HCT116 (cell line): ENCODE results near the gene SLC50A1. TPM values are rescaled to one million over a fixed set of nuclear protein-coding genes. Genes with fewer than 3 reads are reported as not detected.

Experiments used
- ATAC-seq: fragments of 200-7000 bp; cut with Tn5 transposase; 2 replicates; pipeline ENCODE4 v1.9.1; 2020; ENCODE audit warnings: mild to moderate bottlenecking, moderate library complexity
- BruUV-seq: library from RNA; stranded (reverse); fragments of 400-500 nt; replicated peaks from 2 replicates; lab custom pipeline; 2021; lab: Mats Ljungman, UMichigan
- CTCF ChIA-PET: fragments of 300-600 bp; sonication (Branson Sonifier 250); formaldehyde crosslinking; loops from one replicate; lab custom pipeline; 2021; ENCODE audit warnings: antibody characterized with exemption; lab: Charles Lee
- POLR2A ChIA-PET: fragments of 300-600, 350-600 bp; sonication (Branson Sonifier 250); formaldehyde crosslinking; loops from one replicate; lab custom pipeline; 2021; ENCODE audit warnings: antibody characterized with exemption; lab: Charles Lee
- RAD21 ChIA-PET, 2 experiments: fragments of 300-600 bp; sonication (Branson Sonifier 250); formaldehyde crosslinking; loops; one replicate each; lab custom pipeline; 2023; ENCODE audit warnings: low total read pairs in 2 of 2; ENCODE audit not compliant: uncharacterized antibody in 2 of 2, unreplicated experiment in 2 of 2, low non-redundant PET in 1 of 2; lab: Charles Lee
- DNase-seq: peaks from one replicate; pipeline ENCODE4 v3.0.0-alpha.2; 2010; ENCODE audit warnings: low read depth, low spot score
- H2AFZ ChIP-seq: fragments of 200-600 bp; shearing (Covaris generic), sonication (generic); 2 replicates; pipeline ENCODE4 v1.6.1; 2017; ENCODE audit warnings: low read depth, mixed run types, mixed read lengths, antibody characterized with exemption, low read length; ENCODE audit not compliant: poor library complexity, severe bottlenecking
- H3K27ac ChIP-seq: 2 replicates; pipeline ENCODE4 v1.5.1; 2012; ENCODE audit warnings: low read depth, low read length
- H3K27me3 ChIP-seq: fragments of 200-600 bp; sonication (generic); 2 replicates; pipeline ENCODE4 v1.6.1; 2016; ENCODE audit warnings: mixed run types, low read length, mixed read lengths; ENCODE audit not compliant: insufficient read depth
- H3K36me3 ChIP-seq, 2 experiments: fragments of 200-500 bp in 1 of 2; fragments of 200-600 bp in 1 of 2; sonication (Bioruptor generic) in 1 of 2; sonication (generic) in 1 of 2; 2 replicates each; pipeline versions ENCODE4 v1.5.1 to v1.6.1; 2014 to 2016; ENCODE audit warnings: low read length in 2 of 2, inconsistent platforms in 1 of 2, mixed read lengths in 1 of 2, mixed run types in 1 of 2; ENCODE audit not compliant: insufficient read depth in 2 of 2, control insufficient read depth in 1 of 2
- H3K4me1 ChIP-seq, 2 experiments: fragments of 200-600 bp in 1 of 2; sonication (generic) in 1 of 2; 2 replicates each; pipeline versions ENCODE4 v1.5.1 to v1.6.1; 2012 to 2017; ENCODE audit warnings: low read length in 2 of 2, inconsistent platforms in 1 of 2, mild to moderate bottlenecking in 1 of 2, mixed read lengths in 1 of 2, mixed run types in 1 of 2, moderate library complexity in 1 of 2; ENCODE audit not compliant: insufficient read depth in 2 of 2, control insufficient read depth in 1 of 2
- H3K4me2 ChIP-seq: fragments of 200-600 bp; sonication (generic); 2 replicates; pipeline ENCODE4 v1.6.1; 2017; ENCODE audit warnings: mixed run types, low read length, mixed read lengths
- H3K4me3 ChIP-seq, 2 experiments: fragments of 200-600 bp in 1 of 2; sonication (generic) in 1 of 2; replicated peaks in 1 of 2; 2 replicates each; pipeline ENCODE4 v1.5.1; 2011 to 2016; ENCODE audit warnings: low read length in 2 of 2, control low read depth in 1 of 2, low read depth in 1 of 2, mild to moderate bottlenecking in 1 of 2, mixed read lengths in 1 of 2, mixed run types in 1 of 2
- H3K79me2 ChIP-seq: fragments of 200-600 bp; sonication (generic); 2 replicates; pipeline ENCODE4 v1.6.1; 2017; ENCODE audit warnings: mild to moderate bottlenecking, mixed run types, low read length, moderate library complexity, mixed read lengths; ENCODE audit not compliant: insufficient read depth
- H3K9ac ChIP-seq: fragments of 200-600 bp; sonication (generic); 2 replicates; pipeline ENCODE4 v1.6.1; 2016; ENCODE audit warnings: low read length, mixed read lengths
- H3K9me2 ChIP-seq: fragments of 200-600 bp; sonication (generic), shearing (Covaris generic); 2 replicates; pipeline ENCODE4 v1.6.1; 2017; ENCODE audit warnings: mixed run types, mild to moderate bottlenecking, moderate library complexity; ENCODE audit not compliant: insufficient read depth
- H3K9me3 ChIP-seq, 2 experiments: fragments of 200-500 bp in 1 of 2; fragments of 200-600 bp in 1 of 2; sonication (Bioruptor generic) in 1 of 2; sonication (generic) in 1 of 2; 2 replicates each; pipeline ENCODE4 v1.6.1; 2014 to 2017; ENCODE audit warnings: low read length in 2 of 2, mixed read lengths in 2 of 2, inconsistent platforms in 1 of 2, low read depth in 1 of 2, mild to moderate bottlenecking in 1 of 2, mixed run types in 1 of 2, moderate library complexity in 1 of 2; ENCODE audit not compliant: control insufficient read depth in 1 of 2, insufficient read depth in 1 of 2
- H4K20me1 ChIP-seq: fragments of 200-600 bp; sonication (generic), shearing (Covaris generic); 2 replicates; pipeline ENCODE4 v1.6.1; 2017; ENCODE audit warnings: mixed run types, mild to moderate bottlenecking, moderate library complexity; ENCODE audit not compliant: insufficient read depth
- CBX3 ChIP-seq: IDR thresholded peaks from 2 replicates; pipeline ENCODE4 v1.6.1; 2012; ENCODE audit warnings: low read depth
- CEBPB ChIP-seq: IDR thresholded peaks from 2 replicates; pipeline ENCODE4 v1.6.1; 2012; ENCODE audit warnings: low read depth
- CTCF ChIP-seq, 3 experiments: fragments of 200-600 bp in 1 of 3; sonication (generic) in 1 of 3; IDR thresholded peaks in 2 of 3; conservative IDR thresholded peaks in 1 of 3; 2 replicates each; pipeline ENCODE4 v1.5.1; 2012 to 2017; ENCODE audit warnings: low read depth in 2 of 3, low read length in 2 of 3, antibody characterized with exemption in 1 of 3, borderline replicate concordance in 1 of 3, control low read depth in 1 of 3, mild to moderate bottlenecking in 1 of 3, mixed read lengths in 1 of 3, mixed run types in 1 of 3, moderate library complexity in 1 of 3; ENCODE audit not compliant: insufficient read depth in 1 of 3
- ELF1 ChIP-seq: IDR thresholded peaks from 2 replicates; pipeline ENCODE4 v1.6.1; 2012; ENCODE audit warnings: low read depth, borderline replicate concordance
- EZH2phosphoT487 ChIP-seq: fragments of 200-600 bp; IDR thresholded peaks from 2 replicates; pipeline ENCODE4 v1.6.1; 2018; ENCODE audit warnings: antibody characterized with exemption, borderline replicate concordance
- JUND ChIP-seq: IDR thresholded peaks from 2 replicates; pipeline ENCODE4 v1.6.1; 2012
- TCF7L2 ChIP-seq: IDR thresholded peaks from 2 replicates; pipeline ENCODE4 v1.7.0; 2011; ENCODE audit warnings: borderline replicate concordance, inconsistent platforms; ENCODE audit not compliant: insufficient read depth, insufficient read length; ENCODE audit errors: extremely low read depth
- YY1 ChIP-seq: IDR thresholded peaks from 2 replicates; pipeline ENCODE4 v1.6.1; 2011; ENCODE audit warnings: low read length, low read depth, moderate library complexity, mild to moderate bottlenecking; ENCODE audit not compliant: insufficient replicate concordance; ENCODE audit errors: extremely low read depth
- intact Hi-C: fragments of 100-400 bp; cut with micrococcal nuclease; formaldehyde crosslinking; loops from 2 replicates; pipeline ENCODE4 v1.10.0; 2022
- total RNA-seq: library from RNA; stranded (reverse); gene quantifications from one replicate; pipeline ENCODE4 v1.2.1, GENCODE V29; 2021; ENCODE audit not compliant: unreplicated experiment

The SLC50A1 gene
- total RNA-seq, 1 experiment from 2014 or later = 49.9 TPM

GRCh38 chr1:155137154-155137949 is 1.7 kb downstream of the SLC50A1 start:
- DNase-seq (no peak), ATAC-seq (no peak)
- Histone ChIP-seq H3K9me3 (no peaks in the 10 kb centered on the region), H3K4me1 (peaks cover 31 to 54% of the 10 kb centered on the region in 2 experiments), H3K9me2 (no peaks in the 10 kb centered on the region), H3K4me2 (peak overlapping the region; percentile 89), H3K79me2 (peaks cover 40% of the 10 kb centered on the region), H3K27me3 (no peaks in the 10 kb centered on the region), H3K27ac (peak overlapping the region; percentile 95), H4K20me1 (no peaks in the 10 kb centered on the region), H2AFZ (no peak overlapping the region), H3K36me3 (peaks cover 8 to 21% of the 10 kb centered on the region in 2 experiments; a peak in 1 of 4 replicates), H3K4me3 (peak overlapping the region; percentile 47 to 77), H3K9ac (peak overlapping the region; percentile 97)
- intact Hi-C loops = loop anchor here (5.0 kb wide), 1 partner anchor 165 kb away; the partner anchor contains the start of genes CKS1B and SHC1
- no TSS peak for BruUV-seq
- ChIA-PET POLR2A (interaction anchor here (1.0 to 1.1 kb wide), 2 partner anchors 35 to 37 kb away, joined by 3 read pairs; no protein-coding TSS in a partner anchor), CTCF (interaction anchor here (0.7 to 2.4 kb wide), 4 partner anchors 30 to 52 kb away, joined by 3 to 8 read pairs (median 3); partner anchors contain the start of gene KRTCAP2), RAD21 (interaction anchor here in 1 of 2 experiments (1.7 kb wide), 1 partner anchor 30 kb away, joined by 7 read pairs; no protein-coding TSS in a partner anchor)
- TF ChIP-seq EZH2phosphoT487 (no peak), CEBPB (no peak), TCF7L2 (no peak), ELF1 (no peak), CBX3 (no peak), CTCF (IDR thresholded peaks at IDR 0.05 in 2 of 3, conservative IDR thresholded peaks at IDR 0.05 in 1 of 3; ENCODE audit: borderline replicate concordance in 1 of 3, insufficient read depth in 1 of 3, low read depth in 2 of 3, low read length in 2 of 3) (no peak), YY1 (no peak), JUND (no peak)
